T-helper 1 cell (primary cell): ENCODE measurements around the gene CD2BP2.
"Not testable (repeated sequence)": the region's sequence is repeated elsewhere in the genome, so short reads cannot be mapped to it uniquely, and the experiment has no call there.

ENCODE experiments used
- DNase-seq, 5 donors: peaks; one replicate each; pipeline ENCODE4 v3.0.0-alpha.2; 2012 to 2020
- total RNA-seq, 4 donors: gene quantifications; one replicate each; lab custom pipeline; 2026; lab: John Stamatoyannopoulos, UW

The CD2BP2 gene
- total RNA-seq: 43.7 to 69.7 (median 47.4) reads per million in 4 donors

GRCh38 chr16:30355144-30355953 is at the start of gene CD2BP2:
TSS of gene CD2BP2 (minus strand) at chr16:30355308. CDS start at chr16:30354681, 627 bp downstream.
- DNase-seq: peak; percentile 79 to 93 (median 84)

GRCh38 chr16:30401768-30402425 is 46.8 kb upstream of the CD2BP2 start:
- no peak for DNase-seq

- no peak for DNase-seq
Measured at GRCh38 chr16:30399435-30400186, 44.5 kb upstream of the CD2BP2 start.

GRCh38 chr16:30398661-30399434 is 43.7 kb upstream of the CD2BP2 start:
- no peak for DNase-seq

- no peak for DNase-seq
Measured at GRCh38 chr16:30397776-30398660, 42.9 kb upstream of the CD2BP2 start.

GRCh38 chr16:30397056-30397455 is 41.9 kb upstream of the CD2BP2 start:
- no peak for DNase-seq

- DNase-seq: not testable (repeated sequence)
Measured at GRCh38 chr16:30396627-30397026, 41.5 kb upstream of the CD2BP2 start.

GRCh38 chr16:30395992-30396585 is 41.0 kb upstream of the CD2BP2 start:
- DNase-seq: no peak

- DNase-seq: peak in 4 of 5 donors; percentile 26 to 57 (median 43)
Measured at GRCh38 chr16:30395155-30395991, 40.3 kb upstream of the CD2BP2 start, which contains the start of gene ZNF48. TSS of gene ZNF48 (plus strand) at chr16:30395420. CDS start at chr16:30395795, 375 bp downstream.

GRCh38 chr16:30394592-30395154 is 39.6 kb upstream of the CD2BP2 start:
- no peak for DNase-seq

GRCh38 chr16:30383521-30383920 is 28.4 kb upstream of the CD2BP2 start:
- DNase-seq: no peak

GRCh38 chr16:30382111-30382881 is 27.2 kb upstream of the CD2BP2 start, which contains the start of gene SEPTIN1:
TSS of gene SEPTIN1 (minus strand) at chr16:30382561. CDS start at chr16:30382542, 19 bp downstream.
- peak; percentile 56 to 89 (median 64) for DNase-seq

- peak in 1 of 5 donors; percentile 73 for DNase-seq
Measured at GRCh38 chr16:30381291-30382041, 26.4 kb upstream of the CD2BP2 start.

- DNase-seq: no peak
Measured at GRCh38 chr16:30380803-30381208, 25.7 kb upstream of the CD2BP2 start.

- no peak for DNase-seq
Measured at GRCh38 chr16:30380072-30380802, 25.1 kb upstream of the CD2BP2 start.

GRCh38 chr16:30379158-30379783 is 24.2 kb upstream of the CD2BP2 start:
- no peak for DNase-seq
